Dedifferentiated amniotic fluid mesenchymal stem cell (primary cell): Measurements from ENCODE around the gene ARHGEF28.

Source experiments
- DNase-seq: peaks from one replicate; pipeline ENCODE4 v3.0.0-alpha.2; 2016; ENCODE audit errors: extremely low spot score

ARHGEF28 gene

GRCh38 chr5:73776405-73776804, 150.4 kb downstream of the ARHGEF28 start:
- DNase-seq: no peak

- no peak for DNase-seq
Observed at GRCh38 chr5:73777192-73777591, 151.2 kb downstream of the ARHGEF28 start.

- DNase-seq: no peak
Observed at GRCh38 chr5:73780302-73781080, 154.5 kb downstream of the ARHGEF28 start.

- no peak for DNase-seq
Observed at GRCh38 chr5:73781107-73781768, 155.2 kb downstream of the ARHGEF28 start.

GRCh38 chr5:73783828-73784227, 157.8 kb downstream of the ARHGEF28 start:
- peak; percentile 31 for DNase-seq

GRCh38 chr5:73786043-73786831, 160.2 kb downstream of the ARHGEF28 start:
- DNase-seq: no peak

- DNase-seq: no peak
Observed at GRCh38 chr5:73789851-73790281, 163.9 kb downstream of the ARHGEF28 start.

- no peak for DNase-seq
Observed at GRCh38 chr5:73791389-73791788, 165.4 kb downstream of the ARHGEF28 start.

- peak; percentile 71 for DNase-seq
Observed at GRCh38 chr5:73792687-73793320, 166.8 kb downstream of the ARHGEF28 start.

- no peak for DNase-seq
Observed at GRCh38 chr5:73793911-73794310, 167.9 kb downstream of the ARHGEF28 start.

GRCh38 chr5:73796164-73797131, 170.5 kb downstream of the ARHGEF28 start:
- DNase-seq: peak; percentile 73

GRCh38 chr5:73797132-73797510, 171.1 kb downstream of the ARHGEF28 start:
- no peak for DNase-seq

- no peak for DNase-seq
Observed at GRCh38 chr5:73799401-73799972, 173.5 kb downstream of the ARHGEF28 start.

- DNase-seq: no peak
Observed at GRCh38 chr5:73801686-73802085, 175.7 kb downstream of the ARHGEF28 start.

- no peak for DNase-seq
Observed at GRCh38 chr5:73805449-73805848, 179.5 kb downstream of the ARHGEF28 start.

GRCh38 chr5:73808911-73809310, 182.9 kb downstream of the ARHGEF28 start:
- DNase-seq: no peak

GRCh38 chr5:73810429-73810828, 184.4 kb downstream of the ARHGEF28 start:
- DNase-seq: no peak

GRCh38 chr5:73812457-73812856, 186.5 kb downstream of the ARHGEF28 start:
- no peak for DNase-seq

GRCh38 chr5:73812962-73813588, 187.1 kb downstream of the ARHGEF28 start:
- no peak for DNase-seq
